Mesenchymal stem cell (in vitro differentiated cells and primary cell): ENCODE data around the gene ARHGEF7.

Experiments used
- DNase-seq: peaks from one replicate; pipeline ENCODE4 v3.0.0-alpha.2; 2013
- H2AFZ ChIP-seq: one replicate; pipeline ENCODE4 v1.6.1; 2013; ENCODE audit warnings: low read depth, mild to moderate bottlenecking, control low read depth, inconsistent platforms, low read length, moderate library complexity
- H2AK5ac ChIP-seq: 2 replicates; pipeline ENCODE4 v1.6.1; 2013; ENCODE audit warnings: low read length, moderate library complexity, mild to moderate bottlenecking, inconsistent platforms; ENCODE audit not compliant: severe bottlenecking
- H2BK120ac ChIP-seq: one replicate; pipeline ENCODE4 v1.6.1; 2013; ENCODE audit warnings: low read depth, mild to moderate bottlenecking, inconsistent platforms, low read length, moderate library complexity
- H2BK12ac ChIP-seq, 2 experiments: one replicate each; pipeline ENCODE4 v1.6.1; 2013; ENCODE audit warnings: inconsistent platforms in 2 of 2, low read length in 2 of 2, mild to moderate bottlenecking in 2 of 2, moderate library complexity in 2 of 2, control low read depth in 1 of 2
- H2BK15ac ChIP-seq: one replicate; pipeline ENCODE4 v1.6.1; 2013; ENCODE audit warnings: mild to moderate bottlenecking, low read depth, inconsistent platforms; ENCODE audit not compliant: poor library complexity, severe bottlenecking
- H2BK5ac ChIP-seq: 2 replicates; pipeline ENCODE4 v1.6.1; 2013; ENCODE audit warnings: low read depth, mild to moderate bottlenecking, low read length, control low read depth, inconsistent platforms; ENCODE audit not compliant: poor library complexity, severe bottlenecking
- H3K14ac ChIP-seq, 2 experiments: one replicate each; pipeline ENCODE4 v1.6.1; 2013; ENCODE audit warnings: inconsistent platforms in 2 of 2, low read length in 2 of 2, control low read depth in 1 of 2, mild to moderate bottlenecking in 1 of 2, moderate library complexity in 1 of 2
- H3K18ac ChIP-seq, 2 experiments: one replicate each; pipeline ENCODE4 v1.6.1; 2013; ENCODE audit warnings: inconsistent platforms in 2 of 2, low read length in 2 of 2, control low read depth in 1 of 2, low read depth in 1 of 2, mild to moderate bottlenecking in 1 of 2
- H3K23ac ChIP-seq, 2 experiments: one replicate each; pipeline ENCODE4 v1.6.1; 2013; ENCODE audit warnings: inconsistent platforms in 2 of 2, low read length in 2 of 2, mild to moderate bottlenecking in 2 of 2, moderate library complexity in 2 of 2, control low read depth in 1 of 2
- H3K27ac ChIP-seq: 2 replicates; pipeline ENCODE4 v1.5.1; 2013; ENCODE audit warnings: mild to moderate bottlenecking, moderate library complexity, low read length, control low read depth, inconsistent platforms; ENCODE audit not compliant: poor library complexity, severe bottlenecking
- H3K27me3 ChIP-seq, 2 experiments: 2 replicates each; pipeline versions ENCODE4 v1.6.1 to v1.7.0; 2013; ENCODE audit warnings: low read length in 2 of 2, mild to moderate bottlenecking in 2 of 2, moderate library complexity in 2 of 2, control low read depth in 1 of 2, inconsistent platforms in 1 of 2; ENCODE audit not compliant: control insufficient read depth in 1 of 2, insufficient read depth in 1 of 2
- H3K36me3 ChIP-seq, 2 experiments: 2 replicates each; pipeline versions ENCODE4 v1.6.1 to v1.7.0; 2013; ENCODE audit warnings: low read length in 2 of 2, control low read depth in 1 of 2, inconsistent platforms in 1 of 2, low read depth in 1 of 2, mild to moderate bottlenecking in 1 of 2; ENCODE audit not compliant: insufficient read depth in 2 of 2, control insufficient read depth in 1 of 2
- H3K4ac ChIP-seq, 2 experiments: one replicate each; pipeline ENCODE4 v1.6.1; 2013; ENCODE audit warnings: inconsistent platforms in 2 of 2, low read length in 2 of 2, mild to moderate bottlenecking in 2 of 2, moderate library complexity in 2 of 2, control low read depth in 1 of 2, low read depth in 1 of 2
- H3K4me1 ChIP-seq: 2 replicates; pipeline ENCODE4 v1.6.1; 2013; ENCODE audit warnings: low read depth, low read length, control low read depth; ENCODE audit not compliant: control insufficient read depth, insufficient read depth
- H3K4me2 ChIP-seq: 2 replicates; pipeline ENCODE4 v1.6.1; 2013; ENCODE audit warnings: low read length, mild to moderate bottlenecking, inconsistent platforms; ENCODE audit not compliant: poor library complexity, severe bottlenecking
- H3K4me3 ChIP-seq, 2 experiments: 2 replicates each; pipeline versions ENCODE4 v1.5.1 to v1.7.0; 2013; ENCODE audit warnings: low read length in 2 of 2, mild to moderate bottlenecking in 2 of 2, control low read depth in 1 of 2, low read depth in 1 of 2; ENCODE audit not compliant: insufficient read depth in 1 of 2
- H3K79me1 ChIP-seq: replicated peaks from 2 replicates; pipeline ENCODE4 v1.6.1; 2013; ENCODE audit warnings: mild to moderate bottlenecking, control low read depth, low read length, inconsistent platforms; ENCODE audit not compliant: poor library complexity, severe bottlenecking
- H3K9ac ChIP-seq: 2 replicates; pipeline ENCODE4 v1.7.0; 2013; ENCODE audit warnings: mild to moderate bottlenecking, low read length, moderate library complexity
- H3K9me3 ChIP-seq: 2 replicates; pipeline ENCODE4 v1.7.0; 2013; ENCODE audit warnings: mild to moderate bottlenecking, low read length; ENCODE audit not compliant: control insufficient read depth
- H4K8ac ChIP-seq: one replicate; pipeline ENCODE4 v1.6.1; 2013; ENCODE audit warnings: inconsistent platforms, mild to moderate bottlenecking, low read length, moderate library complexity
- H4K91ac ChIP-seq: one replicate; pipeline ENCODE4 v1.6.1; 2013; ENCODE audit warnings: mild to moderate bottlenecking, low read length, inconsistent platforms
- WGBS: methylation state at CpG from one replicate; pipeline ENCODE4 v1.1.7; 2013; ENCODE audit warnings: mixed read lengths; 5-methylcytosine and 5-hydroxymethylcytosine counted together

The ARHGEF7 gene

DNA sequence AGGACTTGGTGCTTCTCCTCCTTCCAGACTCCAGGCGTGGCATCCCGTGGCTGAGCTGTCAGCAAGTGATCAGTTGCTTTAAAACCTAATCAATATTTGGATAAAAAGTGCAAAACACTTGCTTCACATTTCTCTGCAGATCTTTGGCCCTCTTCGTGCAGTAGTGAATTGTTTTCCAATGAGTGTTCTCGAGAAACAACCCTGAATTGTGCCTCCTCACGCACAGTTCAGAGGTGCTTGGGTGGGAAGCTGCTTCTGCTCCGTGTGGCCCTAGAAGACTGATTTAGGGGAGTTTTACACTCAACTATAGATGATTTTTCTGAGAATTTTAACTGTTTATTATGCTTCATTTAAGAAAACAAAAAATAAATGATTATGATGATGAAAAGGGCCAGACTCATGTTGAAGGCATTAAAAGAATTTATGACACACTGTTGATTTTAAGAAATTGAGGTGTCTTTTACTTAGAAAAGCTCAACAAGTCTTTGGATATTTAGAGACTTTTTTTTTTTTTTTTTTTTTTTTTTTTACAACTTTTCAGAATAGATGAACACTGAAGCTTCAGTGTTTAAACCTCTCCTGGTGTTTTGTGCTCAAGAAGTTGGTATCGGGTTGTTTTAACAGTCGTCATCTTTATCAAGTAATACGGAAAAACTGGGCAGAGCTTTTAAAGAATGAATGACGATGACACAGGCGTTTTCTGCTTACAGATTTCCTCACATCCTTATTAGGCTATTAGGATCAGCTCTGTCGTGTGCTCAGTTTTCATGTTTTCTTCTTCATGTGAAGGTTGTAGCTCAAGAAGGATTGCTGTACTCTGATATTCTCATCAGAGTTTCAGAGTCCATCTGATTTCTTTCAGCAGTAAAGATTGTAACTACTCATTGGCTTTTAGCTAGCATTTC, 165.8 kb downstream of the ARHGEF7 start:
- H4K8ac ChIP-seq, result no peak overlapping the region
- DNase-seq, result peak; percentile 45
- no peak overlapping the region for H2AFZ ChIP-seq
- no peak overlapping the region for H2BK15ac ChIP-seq
- no peak overlapping the region for H2BK12ac ChIP-seq
- no peaks in the 10 kb centered on the region for H3K27me3 ChIP-seq
- peaks cover 45 to 95% of the 10 kb centered on the region in 2 experiments for H3K36me3 ChIP-seq
- H3K23ac ChIP-seq, result no peak overlapping the region
- no peak overlapping the region for H3K14ac ChIP-seq
- H3K4ac ChIP-seq, result no peak overlapping the region
- no peak overlapping the region for H2BK120ac ChIP-seq
- H3K4me2 ChIP-seq, result peak overlapping the region; percentile 8
- 89% methylated on average over 9 of the region's 12 CpGs for WGBS
- no peak overlapping the region for H2BK5ac ChIP-seq
- H3K79me1 ChIP-seq, result peaks cover 40% of the 10 kb centered on the region
- H2AK5ac ChIP-seq, result peak overlapping the region; percentile 63
- peak overlapping the region; percentile 68 for H3K9ac ChIP-seq
- H3K4me1 ChIP-seq, result peaks cover 8% of the 10 kb centered on the region
- H3K4me3 ChIP-seq, result no peak overlapping the region
- no peak overlapping the region for H3K18ac ChIP-seq
- peak overlapping the region; percentile 76 for H3K27ac ChIP-seq
- H4K91ac ChIP-seq, result no peak overlapping the region
- H3K9me3 ChIP-seq, result no peaks in the 10 kb centered on the region

DNA sequence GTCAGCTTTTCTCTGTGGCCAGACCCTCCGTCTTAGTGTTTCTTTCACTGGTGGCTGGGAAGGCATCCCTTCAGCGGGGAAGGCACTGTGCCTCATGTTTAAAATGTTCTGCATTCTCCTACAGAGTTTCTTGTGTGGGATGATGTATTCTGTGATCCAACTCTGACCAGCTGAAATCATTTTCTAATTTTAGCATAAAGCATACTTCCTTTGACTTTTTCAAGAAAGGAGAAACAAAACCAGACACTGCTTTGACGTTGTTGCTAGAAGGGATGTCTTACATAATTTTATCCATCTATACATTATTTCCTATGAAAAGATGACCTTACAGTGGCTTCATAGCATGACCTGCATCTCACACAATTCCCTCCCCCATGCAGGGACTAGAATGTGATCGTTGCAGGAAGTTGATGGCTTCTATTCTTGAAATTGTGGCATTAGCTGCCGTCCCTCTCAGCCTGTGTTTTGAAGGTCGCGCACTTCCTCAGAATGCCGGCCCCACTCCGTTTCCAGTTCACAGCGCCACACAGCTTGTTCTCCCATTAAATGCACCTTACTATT, 166.7 kb downstream of the ARHGEF7 start:
- H2BK12ac ChIP-seq, result no peak overlapping the region
- no peak overlapping the region for H2BK5ac ChIP-seq
- H3K4ac ChIP-seq, result no peak overlapping the region
- H3K27ac ChIP-seq, result peak overlapping the region; percentile 76
- peak overlapping the region; percentile 67 for H2AK5ac ChIP-seq
- H4K91ac ChIP-seq, result no peak overlapping the region
- peak; percentile 28 for DNase-seq
- no peak overlapping the region for H3K18ac ChIP-seq
- H3K9ac ChIP-seq, result peak overlapping the region; percentile 68
- 68% methylated on average over 5 of the region's 10 CpGs for WGBS
- peaks cover 8% of the 10 kb centered on the region for H3K4me1 ChIP-seq
- no peak overlapping the region for H2BK120ac ChIP-seq
- H3K36me3 ChIP-seq, result peaks cover 53 to 95% of the 10 kb centered on the region in 2 experiments
- H3K9me3 ChIP-seq, result no peaks in the 10 kb centered on the region
- H3K79me1 ChIP-seq, result peaks cover 49% of the 10 kb centered on the region
- peak overlapping the region in 1 of 2 experiments; percentile 20 for H3K4me3 ChIP-seq
- H4K8ac ChIP-seq, result no peak overlapping the region
- no peak overlapping the region for H3K14ac ChIP-seq
- no peak overlapping the region for H2BK15ac ChIP-seq
- no peak overlapping the region for H3K4me2 ChIP-seq
- no peaks in the 10 kb centered on the region for H3K27me3 ChIP-seq
- H2AFZ ChIP-seq, result no peak overlapping the region
- no peak overlapping the region for H3K23ac ChIP-seq

DNA sequence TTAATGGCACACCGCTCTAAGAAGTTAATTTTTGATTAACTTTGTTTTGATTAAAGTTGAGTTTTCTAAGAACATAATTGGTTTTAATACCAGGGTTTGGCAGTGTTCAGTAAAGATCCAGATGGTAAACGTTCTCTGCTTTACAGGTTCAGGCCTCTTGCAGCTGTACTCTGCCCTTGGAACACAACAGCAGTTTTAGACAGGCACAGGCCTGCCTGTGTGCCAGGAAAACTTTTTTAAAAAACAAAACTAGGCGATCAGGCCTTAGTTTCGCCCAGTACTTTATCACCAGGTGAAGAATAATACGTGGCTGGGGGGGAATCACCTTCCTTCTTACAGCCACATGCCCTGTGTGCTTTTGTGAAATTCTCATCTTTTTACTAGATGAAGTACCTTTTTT, 167.3 kb downstream of the ARHGEF7 start:
- no peak overlapping the region for H4K8ac ChIP-seq
- H2AFZ ChIP-seq, result no peak overlapping the region
- no peak overlapping the region for H3K23ac ChIP-seq
- no peak overlapping the region for H2BK15ac ChIP-seq
- H2BK12ac ChIP-seq, result no peak overlapping the region
- no peak overlapping the region for H2BK120ac ChIP-seq
- H3K4me1 ChIP-seq, result peaks cover 8% of the 10 kb centered on the region
- peaks cover 55% of the 10 kb centered on the region for H3K79me1 ChIP-seq
- no peak for DNase-seq
- H3K27ac ChIP-seq, result no peak overlapping the region
- no peak overlapping the region for H3K18ac ChIP-seq
- peak overlapping the region; percentile 68 for H3K9ac ChIP-seq
- no peak overlapping the region for H2BK5ac ChIP-seq
- H3K4ac ChIP-seq, result no peak overlapping the region
- H3K14ac ChIP-seq, result no peak overlapping the region
- H4K91ac ChIP-seq, result no peak overlapping the region
- peaks cover 59 to 95% of the 10 kb centered on the region in 2 experiments for H3K36me3 ChIP-seq
- H3K4me2 ChIP-seq, result no peak overlapping the region
- 96% methylated on average over 5 of the region's 5 CpGs for WGBS
- no peaks in the 10 kb centered on the region for H3K27me3 ChIP-seq
- no peaks in the 10 kb centered on the region for H3K9me3 ChIP-seq
- no peak overlapping the region for H2AK5ac ChIP-seq
- no peak overlapping the region for H3K4me3 ChIP-seq

GRCh38 chr13:111282997-111283396, 167.9 kb downstream of the ARHGEF7 start:
- Histone ChIP-seq H3K27me3 (no peaks in the 10 kb centered on the region), H2AK5ac (no peak overlapping the region), H2BK5ac (no peak overlapping the region), H3K4me2 (no peak overlapping the region), H3K4me1 (peaks cover 8% of the 10 kb centered on the region), H3K9me3 (no peaks in the 10 kb centered on the region), H3K4me3 (no peak overlapping the region), H3K4ac (no peak overlapping the region), H4K91ac (no peak overlapping the region), H4K8ac (no peak overlapping the region), H3K14ac (no peak overlapping the region), H2BK12ac (no peak overlapping the region), H3K36me3 (peaks cover 60 to 95% of the 10 kb centered on the region in 2 experiments), H2BK120ac (no peak overlapping the region), H2BK15ac (no peak overlapping the region), H3K9ac (no peak overlapping the region), H2AFZ (no peak overlapping the region), H3K27ac (no peak overlapping the region), H3K79me1 (peaks cover 54% of the 10 kb centered on the region), H3K23ac (no peak overlapping the region), H3K18ac (no peak overlapping the region)
- WGBS, result 98% methylated on average over 23 of the region's 23 CpGs
- no peak for DNase-seq
